GM12865 (cell line): ENCODE measurements around the gene BHMT.

ENCODE experiments used
- DNase-seq: peaks from one replicate; pipeline ENCODE4 v3.0.0; 2010; ENCODE audit warnings: low read depth
- H3K4me3 ChIP-seq: 2 replicates; pipeline ENCODE4 v1.5.1; 2011; ENCODE audit warnings: mild to moderate bottlenecking, low read depth, low read length, control low read depth
- TF ChIP-seq, protein P1 (sequence below): IDR thresholded peaks from 2 replicates; pipeline ENCODE4 v1.5.1; 2011; ENCODE audit warnings: low read length, control low read depth, low read depth, inconsistent platforms; ENCODE audit not compliant: insufficient read depth; ENCODE audit errors: missing control alignments

The BHMT gene

DNA sequence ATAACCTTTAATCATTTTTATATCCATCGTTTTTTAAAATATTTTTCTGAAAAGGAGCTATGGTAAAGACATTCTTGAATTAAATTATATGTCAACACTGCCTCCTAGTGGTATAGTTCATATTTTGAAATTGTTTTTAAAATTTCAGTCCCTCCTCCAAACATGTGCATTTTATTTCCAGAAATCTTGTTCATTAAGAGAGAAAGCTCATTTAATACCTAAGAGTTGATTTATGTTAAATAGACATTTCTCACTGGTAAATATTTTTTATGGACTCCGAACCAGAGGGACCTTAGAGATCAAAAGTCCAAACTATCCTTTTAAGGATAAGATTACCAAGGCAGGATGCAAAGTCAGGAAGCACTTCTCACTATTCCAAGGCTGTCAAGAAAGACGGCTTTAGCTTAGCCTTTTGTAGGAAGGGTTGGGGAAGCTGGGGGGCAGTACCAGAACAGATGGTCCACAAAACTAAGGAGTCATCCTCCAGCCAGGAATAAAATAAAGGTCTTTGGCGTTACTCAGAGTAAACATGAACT, 21.6 kb downstream of the BHMT start:
- H3K4me3 ChIP-seq: no peak overlapping the region
- peak; percentile 49 for DNase-seq
- TF ChIP-seq, protein P1, sequence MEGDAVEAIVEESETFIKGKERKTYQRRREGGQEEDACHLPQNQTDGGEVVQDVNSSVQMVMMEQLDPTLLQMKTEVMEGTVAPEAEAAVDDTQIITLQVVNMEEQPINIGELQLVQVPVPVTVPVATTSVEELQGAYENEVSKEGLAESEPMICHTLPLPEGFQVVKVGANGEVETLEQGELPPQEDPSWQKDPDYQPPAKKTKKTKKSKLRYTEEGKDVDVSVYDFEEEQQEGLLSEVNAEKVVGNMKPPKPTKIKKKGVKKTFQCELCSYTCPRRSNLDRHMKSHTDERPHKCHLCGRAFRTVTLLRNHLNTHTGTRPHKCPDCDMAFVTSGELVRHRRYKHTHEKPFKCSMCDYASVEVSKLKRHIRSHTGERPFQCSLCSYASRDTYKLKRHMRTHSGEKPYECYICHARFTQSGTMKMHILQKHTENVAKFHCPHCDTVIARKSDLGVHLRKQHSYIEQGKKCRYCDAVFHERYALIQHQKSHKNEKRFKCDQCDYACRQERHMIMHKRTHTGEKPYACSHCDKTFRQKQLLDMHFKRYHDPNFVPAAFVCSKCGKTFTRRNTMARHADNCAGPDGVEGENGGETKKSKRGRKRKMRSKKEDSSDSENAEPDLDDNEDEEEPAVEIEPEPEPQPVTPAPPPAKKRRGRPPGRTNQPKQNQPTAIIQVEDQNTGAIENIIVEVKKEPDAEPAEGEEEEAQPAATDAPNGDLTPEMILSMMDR: peak; percentile 16

DNA sequence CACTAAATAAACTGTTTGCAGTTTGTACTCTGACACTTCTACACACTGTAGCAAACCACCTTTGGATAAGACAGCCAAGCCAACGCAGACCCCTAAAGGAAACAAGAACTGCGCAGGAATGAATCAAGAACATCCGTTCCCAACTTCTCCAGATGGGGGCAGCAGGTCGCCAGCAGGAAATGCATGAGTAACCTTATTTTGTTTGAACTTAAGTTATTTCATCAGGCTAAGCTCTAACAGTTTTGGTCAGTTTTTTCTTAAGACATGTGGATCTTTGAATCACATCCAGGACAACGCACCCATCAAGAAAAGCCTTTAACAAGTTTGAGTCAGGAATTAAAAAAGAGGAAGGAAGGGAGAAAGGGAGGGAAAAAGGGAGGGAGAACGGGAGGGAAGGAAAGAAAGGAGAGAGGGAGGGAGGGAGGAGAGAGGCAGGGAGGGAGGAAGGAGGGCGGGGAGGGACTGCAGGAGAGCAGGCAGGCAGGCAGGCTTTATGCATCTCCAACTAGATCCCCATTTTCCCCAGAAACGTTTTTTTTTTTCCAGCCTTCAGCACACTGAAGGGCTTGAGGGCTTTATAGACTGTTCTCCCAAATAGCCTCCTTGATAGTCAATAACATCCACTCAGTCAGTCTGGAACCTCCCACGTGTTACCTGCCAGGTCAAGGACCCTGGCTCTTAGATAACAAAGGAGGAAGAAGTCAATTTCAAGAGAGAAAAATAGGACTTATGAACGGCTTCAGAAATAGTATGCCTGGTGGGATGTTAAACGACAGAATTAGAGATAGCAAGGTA, 22.2 kb downstream of the BHMT start:
- peak; percentile 83 for DNase-seq
- TF ChIP-seq, protein P1: peak; percentile 80
- no peak overlapping the region for H3K4me3 ChIP-seq

- peak; percentile 47 for DNase-seq
- TF ChIP-seq, protein P1: no peak
- no peak overlapping the region for H3K4me3 ChIP-seq
Measured at GRCh38 chr5:79135790-79136553, 24.4 kb downstream of the BHMT start.

- TF ChIP-seq, protein P1: no peak
- no peak overlapping the region for H3K4me3 ChIP-seq
- no peak for DNase-seq
Measured at GRCh38 chr5:79136618-79137017, 25.0 kb downstream of the BHMT start.

- TF ChIP-seq, protein P1: no peak
- no peak for DNase-seq
- H3K4me3 ChIP-seq: no peak overlapping the region
Measured at GRCh38 chr5:79140553-79140952, 28.9 kb downstream of the BHMT start.

DNA sequence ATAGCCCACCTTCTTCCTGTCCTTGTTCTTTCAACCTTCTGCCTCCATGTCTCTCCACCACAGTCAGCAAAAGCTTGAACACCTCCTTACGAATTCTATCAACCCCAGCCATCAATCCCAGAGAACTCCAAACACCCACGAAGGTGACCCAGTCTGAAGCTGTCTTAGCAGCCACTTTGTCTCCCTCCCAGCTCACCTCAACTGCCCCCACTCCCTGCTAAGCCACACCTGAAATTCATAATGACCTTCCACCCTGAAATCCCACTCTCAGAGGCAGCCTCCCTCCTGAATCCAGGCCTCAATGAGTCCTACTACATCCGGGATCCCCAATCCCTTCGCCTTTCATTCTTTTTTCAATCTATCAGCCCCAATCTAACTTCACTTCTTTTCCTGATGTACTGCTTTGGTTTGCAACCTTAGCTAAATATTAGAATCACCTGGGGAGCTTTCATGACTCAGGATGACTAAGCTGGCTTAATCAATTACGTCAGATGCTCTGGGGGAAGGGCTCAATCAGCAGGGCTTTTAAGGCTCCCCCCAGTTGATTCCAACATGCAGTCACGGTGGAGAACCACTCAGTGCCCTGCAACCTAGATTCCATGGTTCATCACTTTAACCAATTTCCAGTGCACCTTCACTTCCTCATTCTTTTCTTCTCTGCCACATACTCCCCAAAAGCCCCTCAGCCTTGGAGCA, 32.2 kb downstream of the BHMT start:
- H3K4me3 ChIP-seq: no peak overlapping the region
- TF ChIP-seq, protein P1: no peak
- no peak for DNase-seq
